Mesenteric fat pad (tissue), 1 donor: ENCODE results near the gene VCY1B. TPM values are rescaled to one million over a fixed set of nuclear protein-coding genes. Genes with fewer than 3 reads are reported as not detected.
"Not testable (repeated sequence)": the region's sequence is repeated elsewhere in the genome, so short reads cannot be mapped to it uniquely, and the experiment has no call there.

ENCODE experiments used
- DNase-seq: peaks from one replicate; pipeline ENCODE4 v3.0.0-alpha.2; 2020; ENCODE audit warnings: low spot score
- long read RNA-seq: library from polyadenylated mRNA; unstranded; transcript quantifications from one replicate; pipeline ENCODE4 v2.0.0, GENCODE V29; 2020
- total RNA-seq: library from RNA; stranded (reverse); fragmentation: NEBNext Ultra II Directional; extraction: Animal tissue kit (Norgen Biotek cat#: 25700); gene quantifications from one replicate; pipeline ENCODE4 v1.2.1, GENCODE V29; 2021
- donor health status: DM: yes; HTN: yes; CAD: no.

VCY1B gene
- not detected for total RNA-seq
- long read RNA-seq = 0 reads

GRCh38 chrY:14055927-14056326, at the start of gene VCY1B:
Gene VCY1B (plus strand): TSS chrY:14056227. CDS start chrY:14056290, 63 bp downstream.
- DNase-seq = not testable (repeated sequence)

- not testable (repeated sequence) for DNase-seq
Observed at GRCh38 chrY:14011916-14012315, 44.1 kb upstream of the VCY1B start.

GRCh38 chrY:14030395-14030794, 25.6 kb upstream of the VCY1B start:
- not testable (repeated sequence) for DNase-seq

GRCh38 chrY:14085877-14086276, 29.9 kb downstream of the VCY1B start:
- DNase-seq = no peak

Other genes starting within 250 kb of the VCY1B start
- not detected for gene VCY, start 69.8 kb upstream of the VCY1B start, total RNA-seq